Inflammatory macrophage (primary cell): ENCODE measurements around the gene PINLYP.
"Not testable (repeated sequence)": the region's sequence is repeated elsewhere in the genome, so short reads cannot be mapped to it uniquely, and the experiment has no call there.

Experiments used
- DNase-seq, 2 donors: peaks; one replicate each; pipeline ENCODE4 v3.0.0-alpha.2; 2020 to 2022
- total RNA-seq, 18 experiments: gene quantifications; one replicate each; lab custom pipeline; 2026; ENCODE audit warnings: mixed read lengths in 6 of 18, inconsistent platforms in 2 of 18; lab: John Stamatoyannopoulos, UW

PINLYP gene
- total RNA-seq = 0.34 to 2.3 (median 1.1) reads per million in 18 experiments

- DNase-seq = peak; percentile 99
These were observed at the start of gene PINLYP, which contains the start of gene XRCC1 for GRCh38 chr19:43575156-43575950. Gene PINLYP, plus strand, starts transcription at chr19:43575801. Its CDS starts 1,391 bp downstream, at chr19:43577192. Gene XRCC1, minus strand, starts transcription at chr19:43575527. Its CDS starts 69 bp downstream, at chr19:43575458.

DNA sequence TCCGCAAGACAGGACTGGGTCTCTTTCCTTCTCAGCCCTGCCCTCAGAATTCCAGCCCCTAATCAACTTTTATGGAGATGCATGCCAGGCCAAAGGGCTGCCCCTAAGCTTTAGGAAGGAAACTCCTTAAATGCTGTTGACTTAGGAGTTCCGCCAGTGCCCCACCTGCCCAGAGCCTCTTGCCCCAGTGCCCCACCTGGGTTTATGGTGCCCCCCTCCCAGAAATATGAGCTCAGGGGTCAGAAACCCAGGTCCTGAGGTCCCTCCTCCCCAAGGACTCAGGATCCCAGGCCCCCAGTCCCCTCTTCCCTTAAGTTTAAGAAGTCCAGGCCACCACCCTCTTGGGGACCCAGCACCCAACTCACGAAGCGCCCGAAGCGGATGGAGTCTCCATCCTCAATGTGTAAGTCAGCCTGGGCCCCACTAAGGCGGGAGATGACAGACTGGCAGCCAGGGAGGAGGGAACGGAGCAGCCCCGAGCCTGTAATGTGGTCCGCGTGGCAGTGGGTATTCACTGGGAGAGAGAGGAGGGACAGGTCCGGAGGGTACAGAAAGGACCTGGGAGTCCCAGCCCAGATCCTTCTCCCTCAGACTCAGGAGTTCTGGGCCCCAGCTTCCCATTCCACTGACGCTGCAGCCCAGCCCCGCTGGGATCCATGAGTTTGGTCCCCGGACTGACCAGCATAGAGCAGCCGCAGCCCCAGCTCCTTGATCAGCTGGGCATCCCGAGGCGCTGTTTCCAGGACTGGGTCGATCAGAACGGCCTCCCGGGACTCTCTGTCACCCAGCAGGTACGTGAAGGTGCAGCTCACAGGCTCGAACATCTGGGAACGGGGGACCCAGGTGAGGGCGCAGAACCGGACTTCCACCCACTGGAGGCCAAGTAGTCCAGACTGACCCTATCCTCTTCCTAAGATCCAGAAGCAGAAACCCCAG, 49.5 kb upstream of the PINLYP start:
- DNase-seq = peak in 1 of 2 donors; percentile 25

- peak; percentile 61 to 77 for DNase-seq
These were observed 48.4 kb upstream of the PINLYP start, which contains the start of gene ETHE1 for GRCh38 chr19:43526884-43527859. Gene ETHE1, minus strand, starts transcription at chr19:43527201. Its CDS starts 24 bp downstream, at chr19:43527177.

- no peak for DNase-seq
These were observed 47.6 kb upstream of the PINLYP start for GRCh38 chr19:43527860-43528622.

DNA sequence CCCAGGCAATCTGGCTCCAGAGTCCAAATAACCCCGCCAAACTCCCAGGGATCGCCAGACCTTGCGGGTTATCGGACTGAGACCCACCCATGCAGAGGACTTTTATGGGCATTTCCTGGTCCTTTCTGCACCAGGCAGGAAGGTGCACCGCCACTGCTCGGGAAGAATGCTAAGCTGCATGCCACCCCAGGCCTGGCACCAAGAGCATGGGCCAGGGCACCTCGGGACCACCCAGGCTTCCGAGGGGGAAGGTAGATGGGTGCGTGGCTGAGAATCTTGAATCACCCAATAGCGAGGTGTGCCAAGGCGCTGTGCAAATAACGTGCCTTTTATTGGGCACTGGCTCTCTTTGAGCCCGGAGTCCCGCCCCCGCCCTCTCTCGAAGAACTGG, 43.0 kb upstream of the PINLYP start:
- no peak for DNase-seq

GRCh38 chr19:43532962-43533545, 42.5 kb upstream of the PINLYP start, which contains the start of gene ZNF575:
Gene ZNF575, plus strand, starts transcription at chr19:43533188. Its CDS starts 1,235 bp downstream, at chr19:43534423.
- peak; percentile 96 to 97 for DNase-seq

- peak; percentile 95 to 97 for DNase-seq
These were observed 41.9 kb upstream of the PINLYP start for GRCh38 chr19:43533546-43534304.

DNA sequence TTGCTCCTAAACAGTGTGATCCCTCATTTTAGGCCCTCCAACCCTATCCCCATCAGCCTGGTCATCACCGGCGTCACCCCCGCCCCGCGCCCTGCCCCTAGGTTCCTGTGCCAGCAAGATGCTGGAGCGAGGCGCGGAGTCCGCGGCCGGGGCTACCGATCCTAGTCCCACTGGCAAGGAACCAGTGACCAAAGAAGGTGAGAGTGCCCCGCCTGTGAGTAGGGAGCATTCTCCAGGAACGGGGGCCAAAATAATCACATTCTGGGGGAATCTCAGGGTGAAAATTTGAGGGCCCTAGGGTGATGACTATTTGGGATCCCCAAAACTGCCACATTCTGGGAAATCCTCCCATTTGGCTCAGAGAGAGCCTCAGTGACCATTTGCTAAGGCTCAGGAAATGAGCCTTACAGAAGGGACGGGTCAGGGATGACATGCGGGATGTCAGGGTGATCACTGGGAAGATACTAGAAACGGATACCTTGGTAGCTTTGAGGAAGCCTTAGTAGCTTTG, 41.2 kb upstream of the PINLYP start:
- DNase-seq = no peak

DNA sequence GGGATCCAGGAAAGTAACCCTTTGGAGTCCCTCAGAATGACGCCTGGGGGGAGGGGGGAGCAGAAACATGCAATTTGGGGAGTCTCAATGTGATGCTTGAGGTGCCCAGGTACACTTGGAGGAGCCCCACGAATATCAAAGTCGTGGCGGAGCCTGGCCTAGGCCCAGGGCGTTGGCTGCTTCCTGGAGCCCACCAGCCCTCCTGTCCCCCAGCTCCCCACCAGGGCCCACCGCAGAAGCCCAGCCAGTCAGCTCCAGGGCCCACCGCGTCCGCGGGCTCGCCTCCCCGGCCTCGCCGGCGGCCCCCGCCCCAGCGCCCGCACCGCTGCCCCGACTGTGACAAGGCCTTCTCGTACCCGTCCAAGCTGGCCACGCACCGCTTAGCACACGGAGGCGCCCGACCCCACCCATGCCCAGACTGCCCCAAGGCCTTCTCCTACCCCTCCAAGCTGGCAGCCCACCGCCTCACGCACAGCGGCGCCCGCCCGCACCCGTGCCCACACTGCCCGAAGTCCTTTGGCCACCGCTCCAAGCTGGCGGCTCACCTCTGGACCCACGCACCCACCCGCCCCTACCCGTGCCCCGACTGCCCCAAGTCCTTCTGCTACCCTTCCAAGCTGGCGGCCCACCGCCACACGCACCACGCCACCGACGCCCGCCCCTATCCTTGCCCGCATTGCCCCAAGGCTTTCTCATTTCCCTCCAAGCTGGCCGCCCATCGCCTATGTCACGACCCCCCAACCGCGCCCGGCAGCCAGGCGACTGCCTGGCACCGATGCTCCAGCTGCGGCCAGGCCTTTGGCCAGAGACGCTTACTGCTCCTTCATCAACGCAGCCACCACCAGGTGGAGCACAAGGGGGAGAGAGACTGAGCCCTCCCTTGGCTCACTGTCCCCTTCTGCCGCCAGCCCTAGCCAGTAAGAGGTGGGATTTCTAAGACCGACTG, 40.5 kb upstream of the PINLYP start:
- DNase-seq = peak in 1 of 2 donors; percentile 19

DNA sequence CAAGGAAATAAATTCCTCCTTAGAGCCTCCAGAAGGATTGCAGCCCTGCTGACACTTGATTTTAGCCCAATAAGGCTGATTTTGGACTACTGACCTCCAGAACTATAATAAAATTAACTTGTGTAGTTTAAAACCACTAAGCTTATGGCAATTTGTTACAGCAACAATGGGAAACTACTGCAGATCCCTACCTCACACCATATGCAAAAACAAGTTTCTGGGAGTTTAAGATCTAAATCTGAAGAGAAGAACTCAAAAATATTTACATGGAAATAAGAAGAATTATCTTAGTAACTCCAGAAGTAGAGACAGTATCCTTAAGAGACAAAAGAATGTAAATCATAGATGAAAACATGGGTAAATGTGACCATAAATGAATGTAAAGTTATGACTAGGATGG, 36.7 kb upstream of the PINLYP start:
- DNase-seq = no peak

DNA sequence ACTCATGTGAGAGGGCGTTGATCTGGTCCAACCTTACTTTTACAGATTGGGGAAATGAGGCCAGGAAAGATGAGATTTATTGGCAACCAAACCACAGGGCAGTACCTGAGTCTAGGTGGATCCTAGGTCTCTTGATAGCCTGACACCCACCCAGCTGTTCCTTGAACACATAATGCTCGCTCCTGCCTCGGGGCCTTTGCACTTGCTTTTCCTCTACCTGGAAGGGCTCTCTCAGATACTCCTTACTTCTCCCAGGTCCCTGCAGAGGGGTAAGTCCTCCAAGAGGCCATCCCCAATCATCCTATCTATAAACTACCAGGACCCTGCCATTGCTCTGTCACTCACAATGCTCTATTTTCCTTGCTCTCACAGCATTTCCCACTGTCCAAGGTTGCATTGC, 35.2 kb upstream of the PINLYP start:
- no peak for DNase-seq

GRCh38 chr19:43541920-43542650, 33.5 kb upstream of the PINLYP start:
- no peak for DNase-seq

GRCh38 chr19:43544077-43544476, 31.5 kb upstream of the PINLYP start:
- DNase-seq = no peak

- no peak for DNase-seq
These were observed 30.3 kb upstream of the PINLYP start for GRCh38 chr19:43545276-43545675.

DNA sequence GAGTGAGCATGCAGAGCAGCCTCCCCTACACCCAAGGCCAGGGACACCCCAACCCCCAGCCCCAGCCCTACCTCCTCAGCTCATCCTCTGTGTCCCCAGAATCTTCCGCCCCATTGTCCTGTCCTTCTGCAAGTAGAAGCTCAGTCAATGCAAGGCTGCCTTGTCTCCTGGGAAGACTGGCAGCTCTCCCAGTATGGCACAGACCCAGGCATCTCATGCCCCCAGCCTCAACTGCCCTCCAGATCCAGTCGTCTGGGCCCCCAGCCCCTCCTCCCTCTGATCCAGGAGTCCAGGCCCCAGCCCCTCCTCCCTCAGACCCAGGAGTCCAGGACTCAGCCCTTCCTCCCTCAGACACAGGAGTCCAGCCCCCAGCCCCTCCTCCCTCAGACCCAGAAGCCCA, 29.6 kb upstream of the PINLYP start:
- DNase-seq = no peak

GRCh38 chr19:43546581-43546980, 29.0 kb upstream of the PINLYP start:
- no peak for DNase-seq

DNA sequence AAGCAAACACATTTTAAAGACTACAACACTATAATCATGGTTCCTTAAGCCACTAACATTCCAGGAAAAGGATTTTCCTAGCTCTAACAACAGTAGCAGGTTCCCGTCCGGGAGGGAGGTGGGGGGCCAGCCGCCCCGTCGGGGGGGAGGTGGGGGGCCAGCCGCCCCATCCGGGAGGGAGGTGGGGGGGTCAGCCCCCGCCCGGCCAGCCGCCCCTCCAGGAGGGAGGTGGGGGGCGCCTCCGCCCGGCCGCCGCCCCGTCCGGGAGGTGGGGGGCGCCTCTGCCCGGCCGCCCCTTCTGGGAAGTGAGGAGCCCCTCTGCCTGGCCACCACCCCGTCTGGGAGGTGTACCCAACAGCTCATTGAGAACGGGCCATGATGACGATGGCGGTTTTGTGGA, 27.7 kb upstream of the PINLYP start:
- not testable (repeated sequence) for DNase-seq

DNA sequence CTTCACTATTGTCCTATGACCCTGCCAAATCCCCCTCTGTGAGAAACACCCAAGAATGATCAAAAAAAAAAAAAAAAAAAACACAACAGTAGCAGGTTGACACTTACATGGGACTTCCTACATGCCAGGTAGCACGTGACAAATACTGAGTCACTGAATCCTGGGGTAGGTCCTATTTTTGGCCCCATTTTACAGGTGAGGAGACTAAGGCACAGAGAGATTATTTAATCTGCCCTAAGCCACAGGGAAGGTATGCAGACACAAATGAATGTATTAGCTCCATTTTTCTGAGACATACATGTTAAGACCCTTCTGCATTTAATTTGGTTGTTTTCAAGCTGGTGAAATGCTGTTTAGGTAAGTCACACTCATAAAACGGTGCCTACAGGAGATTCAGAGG, 26.9 kb upstream of the PINLYP start:
- no peak for DNase-seq
